HepG2 (cell line): ENCODE measurements around the gene FAM114A1. TPM values are rescaled to one million over a fixed set of nuclear protein-coding genes. Genes with fewer than 3 reads are reported as not detected.

Experiments used
- ATAC-seq: fragments of 200-7000 bp; cut with Tn5 transposase; 3 replicates; pipeline ENCODE4 v1.9.1; 2020; ENCODE audit warnings: mild to moderate bottlenecking, moderate library complexity
- BruUV-seq: library from RNA; stranded (reverse); fragments of 400-500 nt; replicated peaks from 2 replicates; lab custom pipeline; 2021; lab: Mats Ljungman, UMichigan
- CTCF ChIA-PET: fragments of 300-600 bp; formaldehyde crosslinking; extraction: SDS; loops from one replicate; lab custom pipeline; 2021; ENCODE audit warnings: low total read pairs, inconsistent platforms, low intra/inter-chr PET ratio; lab: Yijun Ruan, JAX
- POLR2A ChIA-PET: fragments of 350-600 bp; sonication (Branson Sonifier 250); formaldehyde crosslinking; loops from one replicate; lab custom pipeline; 2020; ENCODE audit warnings: antibody characterized with exemption, inconsistent platforms; lab: Yijun Ruan, JAX
- DNase-seq: peaks from one replicate; pipeline ENCODE4 v3.0.0-alpha.2; 2015; ENCODE audit warnings: low spot score
- FAIRE-seq: peaks from 3 replicates; lab custom pipeline; 2011; peaks lifted over from hg19 to GRCh38; lab: Jason Lieb, UNC
- H2AFZ ChIP-seq: one replicate; pipeline ENCODE4 v1.6.1; 2011; ENCODE audit warnings: low read length, inconsistent platforms
- H3K27ac ChIP-seq: fragments of 300-600 bp; 3 replicates; pipeline ENCODE4 v1.8.0; 2011; ENCODE audit warnings: mixed run types, mild to moderate bottlenecking, mixed read lengths, low read length, inconsistent platforms; ENCODE audit not compliant: insufficient read depth; ENCODE audit errors: extremely low read length
- H3K27me3 ChIP-seq, 2 experiments: fragments of 200-600 bp in 1 of 2; 2 replicates in 1 of 2; 3 replicates in 1 of 2; pipeline versions ENCODE4 v1.6.0 to v1.8.0; 2011; ENCODE audit warnings: low read length in 2 of 2, mild to moderate bottlenecking in 2 of 2, moderate library complexity in 2 of 2, inconsistent platforms in 1 of 2; ENCODE audit not compliant: insufficient read depth in 2 of 2, control insufficient read depth in 1 of 2
- H3K36me3 ChIP-seq, 2 experiments: fragments of 200-600 bp in 1 of 2; replicated peaks in 1 of 2; 2 replicates in 1 of 2; 3 replicates in 1 of 2; pipeline versions ENCODE4 v1.5.1 to v1.8.0; 2011; ENCODE audit warnings: low read length in 2 of 2, inconsistent platforms in 1 of 2; ENCODE audit not compliant: insufficient read depth in 2 of 2, control insufficient read depth in 1 of 2
- H3K4me1 ChIP-seq: 2 replicates; pipeline ENCODE4 v1.5.1; 2012; ENCODE audit warnings: low read length, inconsistent platforms; ENCODE audit not compliant: insufficient read depth
- H3K4me2 ChIP-seq: 2 replicates; pipeline ENCODE4 v1.6.0; 2011; ENCODE audit warnings: low read depth, low read length, inconsistent platforms
- H3K4me3 ChIP-seq, 3 experiments: fragments of 200-600 bp in 1 of 3; sonication (generic), shearing (Covaris generic) in 1 of 3; replicated peaks in 1 of 3; 2 replicates each; pipeline ENCODE4 v1.5.1; 2011 to 2016; ENCODE audit warnings: low read length in 3 of 3, inconsistent platforms in 2 of 3, low read depth in 2 of 3, mild to moderate bottlenecking in 2 of 3, control low read depth in 1 of 3, mixed read lengths in 1 of 3; ENCODE audit not compliant: insufficient read depth in 1 of 3
- H3K79me2 ChIP-seq: one replicate; pipeline ENCODE4 v1.6.1; 2011; ENCODE audit warnings: low read length, inconsistent platforms; ENCODE audit not compliant: insufficient read depth
- H3K9ac ChIP-seq: 2 replicates; pipeline ENCODE4 v1.6.0; 2011; ENCODE audit warnings: mild to moderate bottlenecking, low read depth, low read length, inconsistent platforms; ENCODE audit not compliant: insufficient read depth
- H3K9me3 ChIP-seq: 2 replicates; pipeline ENCODE4 v1.5.1; 2012; ENCODE audit warnings: mild to moderate bottlenecking, low read length
- H4K20me1 ChIP-seq: 2 replicates; pipeline ENCODE4 v1.6.0; 2011; ENCODE audit warnings: inconsistent platforms, mild to moderate bottlenecking, low read length, moderate library complexity; ENCODE audit not compliant: insufficient read depth
- AKAP8 ChIP-seq: sonication (generic); formaldehyde crosslinking; IDR thresholded peaks from 2 replicates; pipeline ENCODE4 v1.5.1; 2020; ENCODE audit warnings: mild to moderate bottlenecking, missing genetic modification reagents
- HOXA7 ChIP-seq: sonication (generic); formaldehyde crosslinking; IDR thresholded peaks from 2 replicates; pipeline ENCODE4 v1.8.1; 2022; ENCODE audit warnings: mild to moderate bottlenecking, missing genetic modification reagents, moderate library complexity
- IKZF1 ChIP-seq: fragments of 450-650 bp; IDR thresholded peaks from 2 replicates; pipeline ENCODE4 v1.7.1; 2016
- ISL2 ChIP-seq: sonication (generic); formaldehyde crosslinking; IDR thresholded peaks from 2 replicates; pipeline ENCODE4 v1.5.0; 2020; ENCODE audit warnings: missing genetic modification reagents
- KLF15 ChIP-seq: sonication (generic); formaldehyde crosslinking; IDR thresholded peaks from 2 replicates; pipeline ENCODE4 v1.8.1; 2023; ENCODE audit warnings: borderline replicate concordance, mild to moderate bottlenecking, inconsistent platforms, missing genetic modification reagents, mixed read lengths
- NR2C2 ChIP-seq: sonication (generic); formaldehyde crosslinking; IDR thresholded peaks from 2 replicates; pipeline ENCODE4 v1.4.0; 2020; ENCODE audit warnings: missing genetic modification reagents, mild to moderate bottlenecking, moderate library complexity, borderline replicate concordance
- SAP130 ChIP-seq: IDR thresholded peaks from 2 replicates; pipeline ENCODE4 v1.6.1; 2016; ENCODE audit warnings: low read depth
- ZEB1 ChIP-seq: IDR thresholded peaks from 2 replicates; pipeline ENCODE4 v1.6.1; 2012; ENCODE audit warnings: mild to moderate bottlenecking, low read depth, inconsistent platforms; ENCODE audit not compliant: insufficient replicate concordance
- ZKSCAN8 ChIP-seq: IDR thresholded peaks from 2 replicates; pipeline ENCODE4 v1.6.1; 2016; ENCODE audit warnings: borderline replicate concordance, missing genetic modification reagents, missing compliant biosample characterization
- ZNF224 ChIP-seq: sonication (generic); formaldehyde crosslinking; IDR thresholded peaks from 2 replicates; pipeline ENCODE4 v1.5.0; 2020; ENCODE audit warnings: mild to moderate bottlenecking, missing genetic modification reagents
- ZNF264 ChIP-seq: sonication (generic); formaldehyde crosslinking; IDR thresholded peaks from 2 replicates; pipeline ENCODE4 v1.4.0; 2020; ENCODE audit warnings: missing genetic modification reagents
- ZNF317 ChIP-seq: sonication (generic); formaldehyde crosslinking; IDR thresholded peaks from 2 replicates; pipeline ENCODE4 v1.5.0; 2020; ENCODE audit warnings: mild to moderate bottlenecking, missing genetic modification reagents
- ZNF496 ChIP-seq: sonication (generic); formaldehyde crosslinking; IDR thresholded peaks from 2 replicates; pipeline ENCODE4 v1.8.1; 2023; ENCODE audit warnings: mild to moderate bottlenecking, moderate library complexity, missing genetic modification reagents; ENCODE audit not compliant: insufficient replicate concordance
- ZNF878 ChIP-seq: sonication (generic); formaldehyde crosslinking; IDR thresholded peaks from 2 replicates; pipeline ENCODE4 v1.8.1; 2023; ENCODE audit warnings: mild to moderate bottlenecking, missing genetic modification reagents, moderate library complexity
- WGBS: methylation state at CpG from one replicate; pipeline ENCODE4 v1.1.6; 2017; ENCODE audit warnings: low lambda C conversion rate; 5-methylcytosine and 5-hydroxymethylcytosine counted together
- in situ Hi-C: cut with HindIII; loops from 2 replicates; pipeline ENCODE4 v1.10.0; 2017; ENCODE audit warnings: low pct_unique_long_range_greater_than_20kb; ENCODE audit not compliant: extremely low pct_ligation_motif_present
- intact Hi-C: fragments of 100-400 bp; cut with micrococcal nuclease; formaldehyde crosslinking; loops from one replicate; pipeline ENCODE4 v1.10.0; 2022; ENCODE audit not compliant: unreplicated experiment
- polyA plus RNA-seq, 8 experiments: library from polyadenylated mRNA; depleted of rRNA in 3 of 8; stranded (reverse) in 7 of 8; unstranded in 1 of 8; fragments of >200 nt; fragmentation: Illumina TruSeq in 4 of 8; extraction: Trizol in 4 of 8; gene quantifications; 2 replicates each; pipeline versions ENCODE4 v1.2.1 to v1.2.3, GENCODE V29; 2011 to 2016; ENCODE audit warnings: low read depth in 4 of 8, missing spikeins in 1 of 8, mixed read lengths in 1 of 8; ENCODE audit not compliant: insufficient read depth in 1 of 8
- total RNA-seq, 5 experiments: library from RNA; depleted of rRNA; stranded (reverse); fragments of >200 nt; fragmentation: Illumina TruSeq; extraction: Trizol; gene quantifications; 2 replicates each; pipeline ENCODE4 v1.2.3, GENCODE V29; 2016; ENCODE audit warnings: low read depth in 1 of 5
- TF ChIP-seq, protein P1 (sequence below): sonication (generic); formaldehyde crosslinking; IDR thresholded peaks from 2 replicates; pipeline ENCODE4 v1.4.0; 2020; ENCODE audit warnings: missing genetic modification reagents, borderline replicate concordance
- TF ChIP-seq, protein P2 (sequence below): sonication (generic); formaldehyde crosslinking; IDR thresholded peaks from 2 replicates; pipeline ENCODE4 v1.5.0; 2020; ENCODE audit warnings: mild to moderate bottlenecking, low read depth, missing genetic modification reagents, borderline replicate concordance
- TF ChIP-seq, protein P3 (sequence below): sonication (generic); formaldehyde crosslinking; IDR thresholded peaks from 2 replicates; pipeline ENCODE4 v1.5.0; 2020; ENCODE audit warnings: missing genetic modification reagents

FAM114A1 gene
- total and polyA plus RNA-seq, 2 of the 13 experiments (the other 11 are each of a cell fraction or from before 2014, with no cell fraction given) = 61.0 to 76.9 TPM

DNA sequence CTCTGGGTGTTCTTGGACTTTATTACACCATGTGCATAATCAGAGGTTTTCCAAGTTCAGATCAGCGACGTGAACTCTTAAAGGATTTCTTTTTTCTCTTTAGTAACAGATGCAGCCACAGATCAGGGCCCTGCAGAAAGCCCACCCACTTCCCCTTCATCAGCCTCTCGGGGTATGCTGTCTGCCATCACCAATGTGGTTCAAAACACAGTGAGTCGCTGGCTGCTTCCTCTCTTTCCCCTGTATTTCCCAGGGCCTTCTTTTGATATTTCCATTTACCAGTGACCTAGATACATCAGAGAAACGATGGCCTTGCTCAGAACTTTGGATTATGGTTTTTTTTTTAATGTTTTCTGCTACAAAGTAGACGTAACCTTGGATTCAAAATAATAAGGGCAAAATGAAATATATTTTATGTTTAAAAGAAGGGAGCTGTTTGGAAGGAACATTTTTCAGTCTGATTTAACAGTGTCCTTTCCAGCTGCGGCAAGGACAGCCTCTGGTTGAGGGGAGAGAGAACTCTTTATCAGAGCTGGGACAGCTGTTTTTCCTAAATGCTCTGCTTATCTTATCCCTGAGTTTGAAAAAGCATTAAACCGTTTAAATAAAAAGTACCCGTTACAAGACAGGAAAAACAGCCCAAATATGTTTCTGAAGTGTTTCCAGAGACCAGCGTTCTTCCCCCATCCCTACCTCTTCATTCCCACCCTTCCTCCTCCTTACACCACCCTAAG is 38.2 kb downstream of the FAM114A1 start:
- intact Hi-C loops = loop anchor here (2.0 to 10.0 kb wide), 2 partner anchors 87 to 139 kb away; no protein-coding TSS in a partner anchor
- ATAC-seq = no peak
- ChIA-PET POLR2A (interaction anchor here (2.0 to 3.0 kb wide), 2 partner anchors 16 to 138 kb away, joined by 10 to 27 read pairs; no protein-coding TSS in a partner anchor), CTCF (no interaction called here)
- Histone ChIP-seq H3K27ac (no peak overlapping the region), H3K4me1 (peaks cover 49% of the 10 kb centered on the region), H3K27me3 (no peaks in the 10 kb centered on the region), H4K20me1 (no peaks in the 10 kb centered on the region), H3K9ac (no peak overlapping the region), H3K4me3 (no peak overlapping the region), H2AFZ (no peak overlapping the region), H3K9me3 (no peaks in the 10 kb centered on the region), H3K36me3 (peaks cover 19 to 62% of the 10 kb centered on the region in 2 experiments), H3K4me2 (no peak overlapping the region)
- FAIRE-seq = no peak
- BruUV-seq = no TSS peak
- in situ Hi-C loops = no loop called here
- WGBS = 91% methylated on average over 10 of the region's 10 CpGs
- TF ChIP-seq ZNF878 = no peak
- TF ChIP-seq ZNF496 = no peak
- TF ChIP-seq ZNF224 = no peak
- TF ChIP-seq HOXA7 (CRISPR knock-in tag) = no peak
- TF ChIP-seq ISL2 = no peak
- no peak for TF ChIP-seq KLF15
- TF ChIP-seq AKAP8 (CRISPR knock-in tag) = no peak
- no peak for TF ChIP-seq ZEB1
- TF ChIP-seq, protein P1, sequence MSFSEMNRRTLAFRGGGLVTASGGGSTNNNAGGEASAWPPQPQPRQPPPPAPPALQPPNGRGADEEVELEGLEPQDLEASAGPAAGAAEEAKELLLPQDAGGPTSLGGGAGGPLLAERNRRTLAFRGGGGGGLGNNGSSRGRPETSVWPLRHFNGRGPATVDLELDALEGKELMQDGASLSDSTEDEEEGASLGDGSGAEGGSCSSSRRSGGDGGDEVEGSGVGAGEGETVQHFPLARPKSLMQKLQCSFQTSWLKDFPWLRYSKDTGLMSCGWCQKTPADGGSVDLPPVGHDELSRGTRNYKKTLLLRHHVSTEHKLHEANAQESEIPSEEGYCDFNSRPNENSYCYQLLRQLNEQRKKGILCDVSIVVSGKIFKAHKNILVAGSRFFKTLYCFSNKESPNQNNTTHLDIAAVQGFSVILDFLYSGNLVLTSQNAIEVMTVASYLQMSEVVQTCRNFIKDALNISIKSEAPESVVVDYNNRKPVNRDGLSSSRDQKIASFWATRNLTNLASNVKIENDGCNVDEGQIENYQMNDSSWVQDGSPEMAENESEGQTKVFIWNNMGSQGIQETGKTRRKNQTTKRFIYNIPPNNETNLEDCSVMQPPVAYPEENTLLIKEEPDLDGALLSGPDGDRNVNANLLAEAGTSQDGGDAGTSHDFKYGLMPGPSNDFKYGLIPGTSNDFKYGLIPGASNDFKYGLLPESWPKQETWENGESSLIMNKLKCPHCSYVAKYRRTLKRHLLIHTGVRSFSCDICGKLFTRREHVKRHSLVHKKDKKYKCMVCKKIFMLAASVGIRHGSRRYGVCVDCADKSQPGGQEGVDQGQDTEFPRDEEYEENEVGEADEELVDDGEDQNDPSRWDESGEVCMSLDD = no peak
- no peak for TF ChIP-seq SAP130 (CRISPR knock-in tag)
- no peak for TF ChIP-seq NR2C2 (CRISPR knock-in tag)
- TF ChIP-seq ZKSCAN8 (CRISPR knock-in tag) = no peak
- TF ChIP-seq, protein P2, sequence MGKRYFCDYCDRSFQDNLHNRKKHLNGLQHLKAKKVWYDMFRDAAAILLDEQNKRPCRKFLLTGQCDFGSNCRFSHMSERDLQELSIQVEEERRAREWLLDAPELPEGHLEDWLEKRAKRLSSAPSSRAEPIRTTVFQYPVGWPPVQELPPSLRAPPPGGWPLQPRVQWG (CRISPR knock-in tag) = no peak
- no peak for TF ChIP-seq ZNF317
- TF ChIP-seq, protein P3, sequence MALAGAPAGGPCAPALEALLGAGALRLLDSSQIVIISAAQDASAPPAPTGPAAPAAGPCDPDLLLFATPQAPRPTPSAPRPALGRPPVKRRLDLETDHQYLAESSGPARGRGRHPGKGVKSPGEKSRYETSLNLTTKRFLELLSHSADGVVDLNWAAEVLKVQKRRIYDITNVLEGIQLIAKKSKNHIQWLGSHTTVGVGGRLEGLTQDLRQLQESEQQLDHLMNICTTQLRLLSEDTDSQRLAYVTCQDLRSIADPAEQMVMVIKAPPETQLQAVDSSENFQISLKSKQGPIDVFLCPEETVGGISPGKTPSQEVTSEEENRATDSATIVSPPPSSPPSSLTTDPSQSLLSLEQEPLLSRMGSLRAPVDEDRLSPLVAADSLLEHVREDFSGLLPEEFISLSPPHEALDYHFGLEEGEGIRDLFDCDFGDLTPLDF = no peak
- TF ChIP-seq ZNF264 (CRISPR knock-in tag) = no peak
- no peak for TF ChIP-seq IKZF1
- TF ChIP-seq, all 625 proteins: peak for 0
- no peak for DNase-seq
- H3K79me2 ChIP-seq = peaks cover 9% of the 10 kb centered on the region
